Nephron progenitor cell (in vitro differentiated cells): ENCODE results near the gene SEC24D.

ENCODE experiments used
- DNase-seq: peaks from one replicate; pipeline ENCODE4 v3.0.0; 2021
- H3K27ac Mint-ChIP-seq: 2 replicates; pipeline ENCODE4 v1.8.0; 2021; ENCODE audit warnings: mild to moderate bottlenecking, moderate library complexity, mixed read lengths
- H3K27me3 Mint-ChIP-seq: 2 replicates; pipeline ENCODE4 v1.8.0; 2021; ENCODE audit warnings: mild to moderate bottlenecking, low read depth, mixed read lengths; ENCODE audit not compliant: poor library complexity
- H3K36me3 Mint-ChIP-seq: 2 replicates; pipeline ENCODE4 v1.8.0; 2021; ENCODE audit warnings: low read depth, mixed read lengths
- H3K4me1 Mint-ChIP-seq: 2 replicates; pipeline ENCODE4 v1.8.0; 2021; ENCODE audit warnings: mixed read lengths
- H3K4me3 Mint-ChIP-seq: 2 replicates; pipeline ENCODE4 v1.8.0; 2021; ENCODE audit warnings: mild to moderate bottlenecking, moderate library complexity, mixed read lengths
- H3K9me3 Mint-ChIP-seq: 2 replicates; pipeline ENCODE4 v1.8.0; 2021; ENCODE audit warnings: mild to moderate bottlenecking, moderate library complexity, mixed read lengths
- TF ChIP-seq, protein P1 (sequence below): fragments of 200-600 bp; sonication (generic); IDR thresholded peaks from 2 replicates; pipeline ENCODE4 v1.5.0; 2021; ENCODE audit warnings: antibody characterized with exemption

Gene SEC24D

DNA sequence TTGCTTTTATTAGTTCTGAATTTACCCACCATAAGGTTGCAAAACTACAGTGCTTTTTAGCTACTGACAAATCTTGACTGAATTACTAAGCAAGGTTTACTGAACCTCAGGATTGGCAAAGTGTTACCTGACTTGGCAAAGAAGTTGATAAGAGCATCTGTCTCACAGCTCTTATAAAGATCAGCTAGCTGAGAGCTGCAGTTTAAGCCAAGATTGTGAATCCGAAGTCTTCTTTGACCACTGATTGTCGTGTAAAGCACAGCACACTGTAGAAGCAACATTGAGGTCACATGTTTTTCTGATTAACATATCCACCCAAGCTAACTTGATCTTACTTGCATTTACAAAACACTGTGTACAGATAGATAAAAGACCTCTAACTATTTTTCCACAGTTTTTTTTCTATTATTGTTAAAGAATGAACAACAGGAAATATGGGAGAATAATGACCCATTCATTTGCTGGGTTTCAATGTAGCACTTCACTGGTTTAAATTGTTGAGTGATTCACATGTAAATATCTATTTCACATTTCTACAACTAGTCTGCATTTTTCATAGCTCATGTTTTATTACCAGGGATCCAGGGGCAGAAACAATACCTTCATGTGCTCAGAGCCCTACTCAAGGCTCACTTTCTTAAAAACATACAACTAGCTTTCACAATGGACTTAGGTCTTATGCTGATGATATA, 96.8 kb downstream of the SEC24D start:
- Mint-ChIP-seq H3K27me3 (no peaks in the 10 kb centered on the region), H3K4me3 (no peak overlapping the region), H3K27ac (no peak overlapping the region), H3K4me1 (no peaks in the 10 kb centered on the region), H3K36me3 (peaks cover 17% of the 10 kb centered on the region), H3K9me3 (no peaks in the 10 kb centered on the region)
- TF ChIP-seq, protein P1, sequence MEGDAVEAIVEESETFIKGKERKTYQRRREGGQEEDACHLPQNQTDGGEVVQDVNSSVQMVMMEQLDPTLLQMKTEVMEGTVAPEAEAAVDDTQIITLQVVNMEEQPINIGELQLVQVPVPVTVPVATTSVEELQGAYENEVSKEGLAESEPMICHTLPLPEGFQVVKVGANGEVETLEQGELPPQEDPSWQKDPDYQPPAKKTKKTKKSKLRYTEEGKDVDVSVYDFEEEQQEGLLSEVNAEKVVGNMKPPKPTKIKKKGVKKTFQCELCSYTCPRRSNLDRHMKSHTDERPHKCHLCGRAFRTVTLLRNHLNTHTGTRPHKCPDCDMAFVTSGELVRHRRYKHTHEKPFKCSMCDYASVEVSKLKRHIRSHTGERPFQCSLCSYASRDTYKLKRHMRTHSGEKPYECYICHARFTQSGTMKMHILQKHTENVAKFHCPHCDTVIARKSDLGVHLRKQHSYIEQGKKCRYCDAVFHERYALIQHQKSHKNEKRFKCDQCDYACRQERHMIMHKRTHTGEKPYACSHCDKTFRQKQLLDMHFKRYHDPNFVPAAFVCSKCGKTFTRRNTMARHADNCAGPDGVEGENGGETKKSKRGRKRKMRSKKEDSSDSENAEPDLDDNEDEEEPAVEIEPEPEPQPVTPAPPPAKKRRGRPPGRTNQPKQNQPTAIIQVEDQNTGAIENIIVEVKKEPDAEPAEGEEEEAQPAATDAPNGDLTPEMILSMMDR, result no peak
- DNase-seq, result no peak

DNA sequence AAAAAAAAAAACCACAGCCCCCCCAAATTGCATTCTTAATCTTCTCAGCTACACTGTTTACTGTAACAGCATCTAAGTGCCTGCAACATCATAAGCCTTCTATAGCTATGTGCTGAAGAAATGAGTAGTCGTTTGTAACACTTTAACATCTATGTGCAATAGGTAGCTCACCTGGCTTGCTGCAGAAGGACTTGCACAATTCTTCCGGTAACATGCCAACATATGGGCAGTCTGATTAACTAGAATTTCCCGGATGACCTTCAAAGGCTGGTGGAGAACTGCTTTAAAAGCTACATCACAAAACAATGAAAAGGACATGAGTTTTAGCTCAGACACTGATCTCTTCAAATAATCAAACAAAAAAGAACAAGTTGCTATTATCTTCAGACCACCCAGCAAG, 97.8 kb downstream of the SEC24D start:
- no peak overlapping the region for H3K27ac Mint-ChIP-seq
- H3K4me3 Mint-ChIP-seq, result no peak overlapping the region
- TF ChIP-seq, protein P1, result no peak
- H3K9me3 Mint-ChIP-seq, result no peaks in the 10 kb centered on the region
- H3K4me1 Mint-ChIP-seq, result no peaks in the 10 kb centered on the region
- no peak for DNase-seq
- no peaks in the 10 kb centered on the region for H3K27me3 Mint-ChIP-seq
- peaks cover 10% of the 10 kb centered on the region for H3K36me3 Mint-ChIP-seq

DNA sequence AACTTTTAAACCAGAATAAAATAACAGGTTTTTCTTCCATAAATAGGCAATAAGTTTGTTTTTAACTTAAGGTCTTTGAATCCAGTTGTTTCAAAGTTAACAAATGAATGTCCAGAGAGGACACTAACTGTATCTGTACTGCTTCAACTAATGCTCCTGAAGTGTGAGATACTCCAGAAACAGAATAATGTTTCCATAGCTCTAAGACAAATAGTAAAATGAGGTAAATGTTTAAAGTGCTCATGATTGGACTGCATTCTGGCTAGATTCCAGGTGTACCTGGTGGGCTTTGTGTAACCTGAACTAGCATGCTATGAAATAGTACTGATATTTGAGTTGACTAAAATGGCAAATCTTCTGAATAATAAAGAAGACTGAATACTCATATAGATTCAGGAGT, 99.0 kb downstream of the SEC24D start:
- Mint-ChIP-seq H3K9me3 (no peaks in the 10 kb centered on the region), H3K36me3 (peaks cover 7% of the 10 kb centered on the region), H3K4me3 (no peak overlapping the region), H3K27ac (no peak overlapping the region), H3K27me3 (no peaks in the 10 kb centered on the region), H3K4me1 (no peaks in the 10 kb centered on the region)
- no peak for DNase-seq
- TF ChIP-seq, protein P1, result no peak

DNA sequence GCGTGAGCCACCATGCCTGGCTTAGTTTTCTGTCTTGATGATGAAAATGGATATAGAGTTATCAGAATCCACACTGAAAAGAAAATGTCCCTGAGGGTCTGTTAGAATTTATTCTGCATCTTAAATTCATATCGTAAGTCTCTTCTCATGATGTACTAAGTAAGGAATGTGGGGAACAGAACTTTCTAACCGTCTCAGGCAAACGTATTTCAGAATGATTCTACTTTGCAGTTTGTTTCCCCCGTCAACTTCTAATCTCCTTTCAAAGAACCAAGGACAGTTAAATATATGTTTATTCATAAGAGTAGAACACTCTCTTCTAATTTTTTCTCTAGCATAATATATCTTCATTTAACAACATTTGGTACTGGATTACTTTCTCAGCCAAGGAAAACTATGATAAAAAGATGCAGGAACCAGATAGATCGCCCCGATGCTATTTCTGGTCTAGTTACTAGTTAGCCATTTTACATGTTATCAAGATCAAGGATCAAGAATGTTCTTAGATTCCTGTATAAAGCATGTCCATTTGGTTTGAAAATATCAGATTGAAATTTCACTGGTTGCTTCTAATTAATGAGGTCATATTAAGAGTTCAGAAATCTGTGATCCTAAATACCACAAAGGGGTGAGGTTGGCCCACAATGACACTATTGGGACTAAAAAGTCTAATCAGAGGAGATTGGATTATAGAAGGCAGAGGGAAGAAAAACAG, 101.3 kb downstream of the SEC24D start:
- no peaks in the 10 kb centered on the region for H3K27me3 Mint-ChIP-seq
- H3K4me3 Mint-ChIP-seq, result no peak overlapping the region
- TF ChIP-seq, protein P1, result no peak
- H3K4me1 Mint-ChIP-seq, result no peaks in the 10 kb centered on the region
- peaks cover 4% of the 10 kb centered on the region for H3K36me3 Mint-ChIP-seq
- H3K9me3 Mint-ChIP-seq, result no peaks in the 10 kb centered on the region
- H3K27ac Mint-ChIP-seq, result no peak overlapping the region
- DNase-seq, result no peak

DNA sequence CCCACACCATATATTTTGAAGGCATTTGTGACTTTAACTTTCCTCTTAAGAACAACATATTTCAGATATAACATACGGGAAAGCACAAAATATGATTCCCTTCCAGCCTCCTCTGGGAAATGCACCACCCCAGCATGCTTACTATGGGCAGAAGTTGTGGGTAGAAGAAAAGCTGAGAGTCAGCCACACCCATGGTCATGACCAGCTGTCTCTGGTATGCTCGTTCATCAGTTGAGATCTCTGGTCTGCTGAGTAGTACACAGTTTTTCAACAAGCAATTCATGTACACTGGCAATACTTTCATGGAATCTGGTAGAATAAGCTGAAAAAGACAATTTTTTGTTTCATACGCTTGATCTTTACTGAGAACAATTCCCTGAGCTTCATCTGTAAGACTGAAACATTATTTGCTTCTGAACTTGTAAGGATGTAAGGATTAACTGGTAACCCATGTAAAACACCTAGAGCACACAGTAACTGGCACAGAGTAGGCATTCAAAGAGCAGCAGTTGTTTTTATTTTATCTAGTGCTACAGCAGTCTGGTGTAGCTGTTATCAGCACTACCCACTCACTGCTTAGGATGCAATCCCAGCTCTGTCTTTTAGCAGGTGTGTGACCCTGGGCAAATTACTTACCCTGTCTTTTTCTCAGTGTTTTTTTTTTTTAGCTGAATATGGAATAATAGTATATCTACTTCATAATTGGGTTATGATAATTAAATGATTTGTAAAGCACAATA, 103.2 kb downstream of the SEC24D start:
- no peaks in the 10 kb centered on the region for H3K27me3 Mint-ChIP-seq
- H3K4me1 Mint-ChIP-seq, result no peaks in the 10 kb centered on the region

More for the DNA sequence above, 103.2 kb downstream of the SEC24D start:
- DNase-seq, result no peak
- TF ChIP-seq, protein P1, result no peak
- Mint-ChIP-seq H3K36me3 (peaks cover 4% of the 10 kb centered on the region), H3K9me3 (no peaks in the 10 kb centered on the region), H3K27ac (no peak overlapping the region), H3K4me3 (no peak overlapping the region)
